Caco-2 (cell line): ENCODE results near the gene SLTM. TPM values are rescaled to one million over a fixed set of nuclear protein-coding genes. Genes with fewer than 3 reads are reported as not detected.
A peak's percentile ranks its signal among the peaks of the same experiment; 100 is the strongest.
"Not testable (repeated sequence)": the region's sequence is repeated elsewhere in the genome, so short reads cannot be mapped to it uniquely, and the experiment has no call there.

Source experiments
- BruUV-seq: library from RNA; stranded (reverse); fragments of 400-500 nt; replicated peaks from 2 replicates; lab custom pipeline; 2021; lab: Mats Ljungman, UMichigan
- CTCF ChIA-PET: fragments of 300-600 bp; sonication (Branson Sonifier 250); formaldehyde crosslinking; loops from one replicate; lab custom pipeline; 2022; ENCODE audit warnings: antibody characterized with exemption; lab: Charles Lee
- POLR2A ChIA-PET: fragments of 300-600 bp; sonication (Branson Sonifier 250); formaldehyde crosslinking; loops from one replicate; lab custom pipeline; 2022; ENCODE audit warnings: antibody characterized with exemption; lab: Charles Lee
- DNase-seq, 2 experiments: peaks; one replicate each; pipeline versions ENCODE4 v3.0.0 to v3.0.0-alpha.2; 2020 to 2022
- H3K27me3 ChIP-seq: replicated peaks from 2 replicates; pipeline ENCODE4 v1.6.0; 2011; ENCODE audit warnings: low read length; ENCODE audit not compliant: control insufficient read depth, insufficient read depth
- H3K36me3 ChIP-seq: 2 replicates; pipeline ENCODE4 v1.5.1; 2011; ENCODE audit warnings: low read length; ENCODE audit not compliant: control insufficient read depth, insufficient read depth
- H3K4me1 ChIP-seq: fragments of 250-450 bp; sonication (Bioruptor Pico); 2 replicates; pipeline ENCODE4 v1.5.1; 2020; ENCODE audit warnings: mild to moderate bottlenecking
- H3K4me3 ChIP-seq: 2 replicates; pipeline ENCODE4 v1.5.1; 2011; ENCODE audit warnings: low read depth, mild to moderate bottlenecking, control low read depth, low read length
- H3K9me3 ChIP-seq: fragments of 250-450 bp; sonication (Bioruptor Pico); 2 replicates; pipeline ENCODE4 v1.5.1; 2020; ENCODE audit warnings: mild to moderate bottlenecking, moderate library complexity
- H3K27ac Mint-ChIP-seq: one replicate; pipeline ENCODE4 v1.8.0; 2022; ENCODE audit warnings: mixed read lengths; ENCODE audit not compliant: unreplicated experiment
- H3K27me3 Mint-ChIP-seq: one replicate; pipeline ENCODE4 v1.8.0; 2022; ENCODE audit warnings: mixed read lengths; ENCODE audit not compliant: insufficient read depth, unreplicated experiment
- H3K36me3 Mint-ChIP-seq: one replicate; pipeline ENCODE4 v1.8.0; 2022; ENCODE audit warnings: mild to moderate bottlenecking, mixed read lengths; ENCODE audit not compliant: insufficient read depth, unreplicated experiment
- H3K4me1 Mint-ChIP-seq: one replicate; pipeline ENCODE4 v1.8.0; 2022; ENCODE audit warnings: low read depth, mixed read lengths; ENCODE audit not compliant: unreplicated experiment
- H3K4me3 Mint-ChIP-seq: one replicate; pipeline ENCODE4 v1.8.0; 2022; ENCODE audit warnings: mild to moderate bottlenecking, moderate library complexity, mixed read lengths; ENCODE audit not compliant: unreplicated experiment
- H3K9me3 Mint-ChIP-seq: one replicate; pipeline ENCODE4 v1.8.0; 2022; ENCODE audit warnings: mixed read lengths; ENCODE audit not compliant: unreplicated experiment
- intact Hi-C: fragments of 100-400 bp; cut with micrococcal nuclease; formaldehyde crosslinking; loops from one replicate; pipeline ENCODE4 v1.10.0; 2022; ENCODE audit not compliant: unreplicated experiment
- total RNA-seq: library from RNA; stranded (reverse); gene quantifications from 2 replicates; pipeline ENCODE4 v1.2.3, GENCODE V29; 2022
- TF ChIP-seq, protein P1 (sequence below), 2 experiments: fragments of 200-600 bp in 1 of 2; IDR thresholded peaks; 1 replicate in 1 of 2; 2 replicates in 1 of 2; pipeline versions ENCODE4 v1.5.1 to v1.8.0; 2011 to 2022; ENCODE audit warnings: antibody characterized with exemption in 1 of 2, control low read depth in 1 of 2, inconsistent platforms in 1 of 2, low read depth in 1 of 2, low read length in 1 of 2, mild to moderate bottlenecking in 1 of 2, moderate library complexity in 1 of 2; ENCODE audit not compliant: insufficient read depth in 1 of 2, severe bottlenecking in 1 of 2, unreplicated experiment in 1 of 2

Gene SLTM
- total RNA-seq, 1 experiment from 2014 or later = 79.5 TPM

DNA sequence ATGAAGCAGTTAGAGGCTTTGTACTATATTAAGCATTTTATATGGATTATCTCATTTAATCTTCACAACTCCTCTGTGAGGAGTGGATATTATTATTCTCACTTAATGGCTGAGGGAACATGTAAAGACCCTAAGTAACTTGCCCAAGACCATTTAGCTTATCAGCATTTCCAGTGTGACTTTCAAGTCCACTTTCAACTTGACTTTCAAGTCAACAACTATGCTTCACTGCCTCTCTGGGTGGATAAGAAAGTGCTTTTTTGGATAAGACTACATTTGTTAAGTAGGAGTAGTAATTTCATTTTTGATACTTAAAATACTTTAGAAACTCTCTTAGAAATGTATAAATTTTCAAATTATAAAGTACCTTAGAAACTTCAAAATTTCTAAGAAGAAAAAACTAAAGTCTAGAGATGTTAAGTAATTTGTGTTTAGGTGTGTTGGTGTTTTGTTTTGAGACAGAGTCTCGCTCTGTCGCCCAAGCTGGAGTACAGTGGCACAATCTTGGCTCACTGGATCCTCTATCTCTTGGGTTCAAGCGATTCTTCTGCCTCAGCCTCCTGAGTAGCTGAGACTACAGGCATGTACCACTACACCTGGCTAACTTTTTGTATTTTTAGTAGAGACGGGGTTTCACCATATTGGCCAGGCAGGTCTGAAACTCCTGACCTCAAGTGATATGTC, 90.6 kb downstream of the SLTM start:
- POLR2A ChIA-PET = interaction anchor here (0.6 kb wide), 1 partner anchor 19 kb away, joined by 3 read pairs; no protein-coding TSS in a partner anchor
- H3K36me3 Mint-ChIP-seq = peaks cover 22% of the 10 kb centered on the region
- no peak overlapping the region for H3K27ac Mint-ChIP-seq
- Histone ChIP-seq H3K9me3 (no peaks in the 10 kb centered on the region), H3K27me3 (no peaks in the 10 kb centered on the region), H3K4me1 (no peaks in the 10 kb centered on the region), H3K4me3 (no peak overlapping the region), H3K36me3 (no peaks in the 10 kb centered on the region)
- no peak for DNase-seq
- H3K27me3 Mint-ChIP-seq = no peaks in the 10 kb centered on the region
- H3K9me3 Mint-ChIP-seq = no peaks in the 10 kb centered on the region
- H3K4me3 Mint-ChIP-seq = no peak overlapping the region
- CTCF ChIA-PET = no interaction called here
- TF ChIP-seq, protein P1, sequence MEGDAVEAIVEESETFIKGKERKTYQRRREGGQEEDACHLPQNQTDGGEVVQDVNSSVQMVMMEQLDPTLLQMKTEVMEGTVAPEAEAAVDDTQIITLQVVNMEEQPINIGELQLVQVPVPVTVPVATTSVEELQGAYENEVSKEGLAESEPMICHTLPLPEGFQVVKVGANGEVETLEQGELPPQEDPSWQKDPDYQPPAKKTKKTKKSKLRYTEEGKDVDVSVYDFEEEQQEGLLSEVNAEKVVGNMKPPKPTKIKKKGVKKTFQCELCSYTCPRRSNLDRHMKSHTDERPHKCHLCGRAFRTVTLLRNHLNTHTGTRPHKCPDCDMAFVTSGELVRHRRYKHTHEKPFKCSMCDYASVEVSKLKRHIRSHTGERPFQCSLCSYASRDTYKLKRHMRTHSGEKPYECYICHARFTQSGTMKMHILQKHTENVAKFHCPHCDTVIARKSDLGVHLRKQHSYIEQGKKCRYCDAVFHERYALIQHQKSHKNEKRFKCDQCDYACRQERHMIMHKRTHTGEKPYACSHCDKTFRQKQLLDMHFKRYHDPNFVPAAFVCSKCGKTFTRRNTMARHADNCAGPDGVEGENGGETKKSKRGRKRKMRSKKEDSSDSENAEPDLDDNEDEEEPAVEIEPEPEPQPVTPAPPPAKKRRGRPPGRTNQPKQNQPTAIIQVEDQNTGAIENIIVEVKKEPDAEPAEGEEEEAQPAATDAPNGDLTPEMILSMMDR (IDR thresholded peaks at IDR 0.05; ENCODE audit: insufficient read depth in 1 of 2, low read depth in 1 of 2, low read length in 1 of 2, severe bottlenecking in 1 of 2, unreplicated experiment in 1 of 2) = no peak
- BruUV-seq = no TSS peak
- H3K4me1 Mint-ChIP-seq = no peaks in the 10 kb centered on the region
- intact Hi-C loops = no loop called here

DNA sequence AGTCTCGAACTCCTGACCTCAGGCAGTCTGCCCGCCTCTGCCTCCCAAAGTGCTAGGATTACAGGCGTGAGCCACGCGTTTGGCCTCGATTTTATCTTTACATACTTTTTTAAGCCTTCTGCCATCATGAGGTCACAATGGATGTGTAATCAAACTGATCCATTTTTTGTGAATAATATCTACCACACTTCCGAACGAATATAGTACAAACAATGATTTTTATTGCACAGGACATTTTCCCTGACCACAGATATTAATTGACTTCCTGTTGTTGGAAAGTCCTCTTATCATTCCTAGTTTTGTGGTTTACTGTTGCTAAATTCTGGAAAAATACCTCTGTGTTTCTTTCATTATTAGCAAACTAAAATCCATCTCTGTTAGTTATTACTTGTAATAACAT, 93.4 kb downstream of the SLTM start:
- BruUV-seq = no TSS peak
- no peak overlapping the region for H3K27ac Mint-ChIP-seq
- Histone ChIP-seq H3K27me3 (no peaks in the 10 kb centered on the region), H3K36me3 (no peaks in the 10 kb centered on the region), H3K4me1 (no peaks in the 10 kb centered on the region), H3K4me3 (no peak overlapping the region), H3K9me3 (no peaks in the 10 kb centered on the region)
- no peak overlapping the region for H3K4me3 Mint-ChIP-seq
- TF ChIP-seq, protein P1 (IDR thresholded peaks at IDR 0.05; ENCODE audit: insufficient read depth in 1 of 2, low read depth in 1 of 2, low read length in 1 of 2, severe bottlenecking in 1 of 2, unreplicated experiment in 1 of 2) = no peak
- no peaks in the 10 kb centered on the region for H3K27me3 Mint-ChIP-seq
- intact Hi-C loops = no loop called here
- H3K36me3 Mint-ChIP-seq = peaks cover 6% of the 10 kb centered on the region
- POLR2A ChIA-PET = no interaction called here
- no peak for DNase-seq
- no peaks in the 10 kb centered on the region for H3K4me1 Mint-ChIP-seq
- H3K9me3 Mint-ChIP-seq = no peaks in the 10 kb centered on the region
- CTCF ChIA-PET = interaction anchor here (0.6 to 1.0 kb wide), 4 partner anchors 15 to 627 kb away, joined by 3 to 7 read pairs (median 4); partner anchors contain the start of gene MINDY2

DNA sequence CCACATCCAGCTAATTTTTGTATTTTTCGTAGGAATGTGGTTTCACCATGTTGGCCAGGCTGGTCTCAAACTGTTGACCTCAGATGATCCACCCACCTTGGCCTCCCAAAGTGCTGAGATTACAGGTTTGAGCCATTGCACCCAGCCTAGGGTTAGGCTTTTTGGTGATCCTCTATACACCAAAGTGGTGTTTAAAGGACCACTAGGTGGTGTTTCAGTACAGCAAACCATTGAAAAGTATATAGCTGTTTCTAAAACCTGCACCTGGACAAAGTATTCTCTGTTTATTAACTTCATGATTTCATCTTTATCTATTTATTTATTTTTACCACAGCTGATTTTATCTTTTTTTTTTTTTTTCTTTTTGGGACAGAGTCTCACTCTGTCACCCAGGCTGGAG, 94.0 kb downstream of the SLTM start:
- no peaks in the 10 kb centered on the region for H3K27me3 Mint-ChIP-seq
- Histone ChIP-seq H3K9me3 (no peaks in the 10 kb centered on the region), H3K27me3 (no peaks in the 10 kb centered on the region), H3K4me3 (no peak overlapping the region), H3K36me3 (no peaks in the 10 kb centered on the region), H3K4me1 (no peaks in the 10 kb centered on the region)
- ChIA-PET CTCF (interaction anchor here (0.6 to 1.0 kb wide), 6 partner anchors 15 to 1274 kb away, joined by 3 to 7 read pairs (median 3); partner anchors contain the start of gene MINDY2), POLR2A (no interaction called here)
- no peak overlapping the region for H3K27ac Mint-ChIP-seq
- TF ChIP-seq, protein P1 (IDR thresholded peaks at IDR 0.05; ENCODE audit: insufficient read depth in 1 of 2, low read depth in 1 of 2, low read length in 1 of 2, severe bottlenecking in 1 of 2, unreplicated experiment in 1 of 2) = peak in 1 of 2 experiments; percentile 49
- DNase-seq = peak in 1 of 2 experiments; percentile 15
- no TSS peak for BruUV-seq
- H3K4me1 Mint-ChIP-seq = peaks cover under 1% of the 10 kb centered on the region
- intact Hi-C loops = no loop called here
- H3K4me3 Mint-ChIP-seq = no peak overlapping the region
- peaks cover 4% of the 10 kb centered on the region for H3K36me3 Mint-ChIP-seq
- no peaks in the 10 kb centered on the region for H3K9me3 Mint-ChIP-seq

DNA sequence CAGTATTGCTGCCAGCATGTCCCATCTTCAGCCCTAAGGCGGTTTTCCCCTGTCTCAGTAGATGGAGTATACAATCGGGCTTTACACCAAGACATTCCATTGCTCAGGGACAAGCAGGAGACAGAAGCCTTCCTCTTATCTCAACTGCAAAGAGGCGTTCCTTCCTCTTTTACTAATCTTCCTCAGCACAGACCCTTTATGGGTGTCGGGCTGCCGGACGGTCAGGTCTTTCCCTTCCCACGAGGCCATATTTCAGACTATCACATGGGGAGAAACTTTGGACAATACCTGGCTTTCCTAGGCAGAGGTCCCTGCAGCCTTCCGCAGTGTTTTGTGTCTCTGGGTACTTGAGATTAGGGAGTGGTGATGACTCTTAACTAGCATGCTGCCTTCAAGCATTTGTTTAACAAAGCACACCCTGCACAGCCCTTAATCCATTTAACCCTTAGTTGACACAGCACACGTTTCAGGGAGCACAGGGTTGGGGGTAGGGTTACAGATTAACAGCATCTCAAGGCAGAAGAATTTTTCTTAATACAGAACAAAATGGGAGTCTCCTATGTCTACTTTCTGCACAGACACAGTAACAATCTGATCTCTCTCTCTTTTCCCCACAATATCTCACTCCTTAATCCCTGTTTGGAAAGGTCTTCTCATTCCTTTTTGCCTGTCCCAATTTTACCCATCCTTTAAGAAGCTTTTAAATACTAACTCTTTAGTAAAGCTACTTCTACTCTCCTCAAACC, 99.6 kb downstream of the SLTM start:
- BruUV-seq, H3K9me3 Mint-ChIP-seq, CTCF ChIA-PET: not testable (repeated sequence)

More for the DNA sequence above, 99.6 kb downstream of the SLTM start:
- Mint-ChIP-seq H3K27ac (peak overlapping the region; percentile 43), H3K4me1 (peaks cover 16% of the 10 kb centered on the region), H3K4me3 (peak overlapping the region; percentile 62), H3K36me3 (peaks cover 18% of the 10 kb centered on the region)
- H3K27me3 ChIP-seq, H3K9me3 ChIP-seq, H3K36me3 ChIP-seq, H3K27me3 Mint-ChIP-seq, POLR2A ChIA-PET: not testable (repeated sequence)
- Histone ChIP-seq H3K4me1 (peaks cover 11% of the 10 kb centered on the region), H3K4me3 (0 out of 2 replicates have a peak overlapping the region, but pooled peaks have one; percentile 0)
- DNase-seq = peak; percentile 19 to 38
- intact Hi-C loops = loop anchor here (2.0 kb wide), 1 partner anchor 63 kb away; the partner anchor contains the start of gene MINDY2
